Ectodermal cell (in vitro differentiated cells): ENCODE data around the gene TKTL1.

Experiments
- H3K27ac ChIP-seq: 2 replicates; pipeline ENCODE4 v1.7.0; 2013; ENCODE audit warnings: mild to moderate bottlenecking, low read depth, low read length; ENCODE audit not compliant: insufficient read depth, poor library complexity, severe bottlenecking
- H3K27me3 ChIP-seq: 2 replicates; pipeline ENCODE4 v1.7.0; 2013; ENCODE audit warnings: mild to moderate bottlenecking, low read length; ENCODE audit not compliant: insufficient read depth, control insufficient read depth, poor library complexity, severe bottlenecking
- H3K36me3 ChIP-seq: one replicate; pipeline ENCODE4 v1.7.0; 2013; ENCODE audit warnings: low read length; ENCODE audit not compliant: control insufficient read depth, insufficient read depth
- H3K4me1 ChIP-seq: one replicate; pipeline ENCODE4 v1.7.0; 2013; ENCODE audit warnings: low read length; ENCODE audit not compliant: control insufficient read depth, insufficient read depth
- H3K4me3 ChIP-seq: 2 replicates; pipeline ENCODE4 v1.7.0; 2013; ENCODE audit warnings: low read depth, low read length, control low read depth; ENCODE audit not compliant: insufficient read depth
- H3K9me3 ChIP-seq: 2 replicates; pipeline ENCODE4 v1.7.0; 2013; ENCODE audit warnings: mild to moderate bottlenecking, low read length, moderate library complexity; ENCODE audit not compliant: control insufficient read depth
- WGBS, 2 experiments: methylation state at CpG; one replicate each; pipeline ENCODE4 v1.1.7; 2013; ENCODE audit warnings: missing lambda C conversion rate in 2 of 2; 5-methylcytosine and 5-hydroxymethylcytosine counted together

The TKTL1 gene

GRCh38 chrX:154309041-154309775 is 13.6 kb downstream of the TKTL1 start:
- Histone ChIP-seq H3K4me3 (no peak overlapping the region), H3K4me1 (peaks cover 6% of the 10 kb centered on the region), H3K9me3 (no peaks in the 10 kb centered on the region), H3K36me3 (no peaks in the 10 kb centered on the region), H3K27me3 (no peaks in the 10 kb centered on the region), H3K27ac (no peak overlapping the region)
- WGBS, 2 experiments = 93 to 95% methylated on average over 16 of the region's 16 CpGs

- H3K27me3 ChIP-seq = no peaks in the 10 kb centered on the region
- 89% methylated on average over 19 of the region's 19 CpGs for WGBS, 2 experiments
- no peaks in the 10 kb centered on the region for H3K36me3 ChIP-seq
- H3K27ac ChIP-seq = no peak overlapping the region
- H3K4me1 ChIP-seq = no peaks in the 10 kb centered on the region
- H3K4me3 ChIP-seq = no peak overlapping the region
- no peaks in the 10 kb centered on the region for H3K9me3 ChIP-seq
Observed at GRCh38 chrX:154310616-154311536, 15.3 kb downstream of the TKTL1 start.

- Histone ChIP-seq H3K9me3 (no peaks in the 10 kb centered on the region), H3K4me1 (no peaks in the 10 kb centered on the region), H3K27ac (no peak overlapping the region), H3K27me3 (no peaks in the 10 kb centered on the region), H3K36me3 (no peaks in the 10 kb centered on the region), H3K4me3 (no peak overlapping the region)
- WGBS, 2 experiments = 96% methylated on average over 7 of the region's 7 CpGs
Observed at GRCh38 chrX:154312116-154312515, 16.5 kb downstream of the TKTL1 start.

- Histone ChIP-seq H3K27me3 (no peaks in the 10 kb centered on the region), H3K27ac (no peak overlapping the region)
- 87 to 95% methylated on average over 5 of the region's 5 CpGs for WGBS, 2 experiments
Observed at GRCh38 chrX:154313147-154313546, 17.6 kb downstream of the TKTL1 start.

GRCh38 chrX:154315416-154315815 is 19.8 kb downstream of the TKTL1 start:
- Histone ChIP-seq H3K9me3 (no peaks in the 10 kb centered on the region), H3K4me3 (no peak overlapping the region), H3K27ac (no peak overlapping the region), H3K36me3 (no peaks in the 10 kb centered on the region), H3K27me3 (no peaks in the 10 kb centered on the region), H3K4me1 (no peaks in the 10 kb centered on the region)
- WGBS, 2 experiments = 91 to 98% methylated on average over 3 of the region's 3 CpGs

More at GRCh38 chrX:154313147-154313546, 17.6 kb downstream of the TKTL1 start:
- no peaks in the 10 kb centered on the region for H3K36me3 ChIP-seq
- H3K4me1 ChIP-seq = no peaks in the 10 kb centered on the region
- no peaks in the 10 kb centered on the region for H3K9me3 ChIP-seq
- no peak overlapping the region for H3K4me3 ChIP-seq

GRCh38 chrX:154317391-154317995 is 21.9 kb downstream of the TKTL1 start:
- Histone ChIP-seq H3K27me3 (no peaks in the 10 kb centered on the region), H3K36me3 (no peaks in the 10 kb centered on the region), H3K4me3 (no peak overlapping the region), H3K4me1 (no peaks in the 10 kb centered on the region), H3K27ac (no peak overlapping the region), H3K9me3 (no peaks in the 10 kb centered on the region)
- WGBS, 2 experiments = 37 to 44% methylated on average over 7 of the region's 7 CpGs

GRCh38 chrX:154320406-154320805 is 24.8 kb downstream of the TKTL1 start:
- Histone ChIP-seq H3K4me3 (no peak overlapping the region), H3K36me3 (no peaks in the 10 kb centered on the region), H3K27me3 (no peaks in the 10 kb centered on the region), H3K9me3 (no peaks in the 10 kb centered on the region), H3K4me1 (no peaks in the 10 kb centered on the region), H3K27ac (no peak overlapping the region)
- WGBS, 2 experiments = 94 to 95% methylated on average over 11 of the region's 11 CpGs

- no peaks in the 10 kb centered on the region for H3K9me3 ChIP-seq
- 88 to 97% methylated on average over 4 to 7 of the region's 7 CpGs for WGBS, 2 experiments
- H3K27me3 ChIP-seq = no peaks in the 10 kb centered on the region
- H3K4me3 ChIP-seq = no peak overlapping the region
- no peaks in the 10 kb centered on the region for H3K36me3 ChIP-seq
- H3K4me1 ChIP-seq = no peaks in the 10 kb centered on the region
- H3K27ac ChIP-seq = no peak overlapping the region
Observed at GRCh38 chrX:154321152-154321551, 25.6 kb downstream of the TKTL1 start.

GRCh38 chrX:154321594-154321993 is 26.0 kb downstream of the TKTL1 start:
- Histone ChIP-seq H3K27ac (no peak overlapping the region), H3K36me3 (no peaks in the 10 kb centered on the region), H3K9me3 (no peaks in the 10 kb centered on the region), H3K4me1 (no peaks in the 10 kb centered on the region), H3K27me3 (no peaks in the 10 kb centered on the region), H3K4me3 (no peak overlapping the region)
- WGBS, 2 experiments = 80 to 82% methylated on average over 10 of the region's 10 CpGs

GRCh38 chrX:154322890-154323289 is 27.3 kb downstream of the TKTL1 start:
- Histone ChIP-seq H3K4me3 (no peak overlapping the region), H3K27me3 (no peaks in the 10 kb centered on the region), H3K9me3 (no peaks in the 10 kb centered on the region), H3K27ac (no peak overlapping the region), H3K36me3 (no peaks in the 10 kb centered on the region), H3K4me1 (no peaks in the 10 kb centered on the region)
- WGBS, 2 experiments = 90 to 96% methylated on average over 10 of the region's 10 CpGs
